HG02970 (cell line): ENCODE measurements around the gene ARPC4.
"Not testable (repeated sequence)": the region's sequence is repeated elsewhere in the genome, so short reads cannot be mapped to it uniquely, and the experiment has no call there.

ENCODE experiments used
- ATAC-seq: cut with Tn5 transposase; IDR thresholded peaks from one replicate; pipeline ENCODE4 v1.9.1; 2021; ENCODE audit warnings: mild to moderate bottlenecking, moderate library complexity, moderate number of reproducible peaks; ENCODE audit not compliant: unreplicated experiment, low FRiP score

ARPC4 gene

GRCh38 chr3:9848860-9849259, 56.0 kb downstream of the ARPC4 start:
- ATAC-seq = not testable (repeated sequence)

- ATAC-seq = not testable (repeated sequence)
Observed at GRCh38 chr3:9851383-9851782, 58.5 kb downstream of the ARPC4 start.

DNA sequence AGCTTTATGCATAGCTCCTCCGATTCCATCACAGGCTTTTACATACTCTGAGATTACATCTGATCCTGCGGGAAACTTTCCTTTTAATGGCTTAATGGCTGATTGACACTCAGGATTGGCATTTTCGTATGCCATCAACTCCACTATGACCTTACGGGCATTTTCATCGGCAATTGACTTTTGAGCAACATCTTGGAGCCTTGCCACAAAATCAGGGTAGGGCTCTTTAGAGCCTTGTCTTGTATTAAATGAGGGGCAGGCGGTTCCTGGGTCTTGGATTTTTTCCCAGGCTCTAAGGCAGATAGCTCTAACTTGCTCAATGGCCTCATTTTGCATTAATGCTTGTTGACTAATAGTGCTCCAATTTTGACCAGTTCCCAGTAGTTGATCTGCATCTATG, 59.0 kb downstream of the ARPC4 start:
- ATAC-seq = not testable (repeated sequence)

GRCh38 chr3:9852528-9852927, 59.6 kb downstream of the ARPC4 start:
- no peak for ATAC-seq

DNA sequence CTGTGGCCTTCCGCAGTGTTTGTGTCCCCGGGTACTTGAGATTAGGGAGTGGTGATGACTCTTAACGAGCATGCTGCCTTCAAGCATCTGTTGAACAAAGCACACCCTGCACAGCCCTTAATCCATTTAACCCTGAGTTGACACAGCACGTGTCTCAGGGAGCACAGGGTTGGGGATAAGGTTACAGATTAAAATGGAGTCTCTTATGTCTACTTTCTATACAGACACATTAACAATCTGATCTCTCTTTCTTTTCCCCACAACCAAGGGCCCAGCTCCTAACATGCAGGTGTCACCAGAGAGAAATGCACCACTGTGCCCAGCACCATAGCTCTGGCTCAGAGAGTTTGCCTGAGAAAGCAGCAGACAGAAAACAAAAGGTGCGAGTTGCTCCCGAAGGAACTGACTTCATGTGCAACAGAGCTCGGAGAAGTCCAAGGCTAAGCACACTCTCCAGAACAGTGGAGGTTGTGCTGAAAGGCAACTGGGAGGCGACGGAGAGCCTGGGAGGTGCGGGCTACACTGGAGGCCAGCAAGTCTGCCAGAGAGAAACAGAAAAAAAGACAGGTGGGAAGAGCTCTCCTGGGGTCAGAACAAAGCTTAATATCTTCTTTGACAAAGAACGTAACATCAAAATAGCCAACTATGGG, 61.5 kb downstream of the ARPC4 start:
- ATAC-seq = not testable (repeated sequence)

DNA sequence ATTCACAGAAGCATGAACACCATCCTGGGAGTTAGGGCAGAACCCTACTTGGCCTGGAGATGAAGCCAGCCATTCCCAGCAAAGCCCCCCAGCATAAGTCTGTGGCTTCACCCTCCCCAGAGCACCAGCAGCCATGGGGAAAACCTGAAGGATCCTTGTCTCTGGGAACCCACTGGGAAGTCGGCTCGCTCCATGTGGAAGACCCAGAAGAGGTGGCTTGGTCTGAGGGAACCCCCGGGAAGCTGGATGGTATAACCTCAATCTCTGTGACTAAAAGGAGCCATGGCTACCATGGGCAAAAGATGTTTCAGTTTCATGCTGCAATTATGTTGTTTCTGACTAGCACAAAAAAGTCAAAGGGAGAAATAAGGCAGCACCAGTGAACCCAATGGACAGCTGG, 62.7 kb downstream of the ARPC4 start:
- no peak for ATAC-seq
